Activated T-helper 17 cell treated with anti-CD3 and anti-CD28 coated beads, Interleukin-2, amount 50 U/mL, for 72 hours (primary cell): Measurements from ENCODE around the gene GNPTAB. TPM values are rescaled to one million over a fixed set of nuclear protein-coding genes. Genes with fewer than 3 reads are reported as not detected.
"Not testable (repeated sequence)": the region's sequence is repeated elsewhere in the genome, so short reads cannot be mapped to it uniquely, and the experiment has no call there.

Experiments used
- ATAC-seq: fragments of 150-1000 bp; cut with Tn5 transposase; replicated peaks from 2 replicates; pipeline ENCODE4 v1.10.0; 2021; ENCODE audit warnings: mild to moderate bottlenecking, moderate library complexity
- H3K27ac Mint-ChIP-seq: one replicate; pipeline ENCODE4 v1.8.0; 2022; ENCODE audit warnings: mixed read lengths
- H3K27me3 Mint-ChIP-seq: one replicate; pipeline ENCODE4 v1.8.0; 2022; ENCODE audit warnings: mixed read lengths
- H3K36me3 Mint-ChIP-seq: one replicate; pipeline ENCODE4 v1.8.0; 2022; ENCODE audit warnings: low read depth, mild to moderate bottlenecking, mixed read lengths
- H3K4me1 Mint-ChIP-seq: one replicate; pipeline ENCODE4 v1.8.0; 2022; ENCODE audit warnings: mixed read lengths
- H3K4me3 Mint-ChIP-seq: one replicate; pipeline ENCODE4 v1.8.0; 2022; ENCODE audit warnings: mild to moderate bottlenecking, mixed read lengths
- H3K9me3 Mint-ChIP-seq: one replicate; pipeline ENCODE4 v1.8.0; 2022; ENCODE audit warnings: mixed read lengths
- total RNA-seq, 2 donors: library from RNA; stranded (reverse); gene quantifications; one replicate each; pipeline ENCODE4 v1.2.3, GENCODE V29; 2022

GNPTAB gene
- total RNA-seq, 2 donors from 2014 or later, result 29.8 to 41.1 TPM

GRCh38 chr12:101738920-101739665 is 91.7 kb downstream of the GNPTAB start, which contains the start of gene SYCP3:
SYCP3 (minus strand) TSS chr12:101739462; CDS start chr12:101737935, 1,527 bp downstream.
- H3K36me3 Mint-ChIP-seq, result peaks cover 15% of the 10 kb centered on the region
- no peaks in the 10 kb centered on the region for H3K4me1 Mint-ChIP-seq
- no peaks in the 10 kb centered on the region for H3K9me3 Mint-ChIP-seq
- H3K27ac Mint-ChIP-seq, result no peak within 1 kb of the TSS
- H3K4me3 Mint-ChIP-seq, result no peak within 1 kb of the TSS
- no peak for ATAC-seq
- no peaks in the 10 kb centered on the region for H3K27me3 Mint-ChIP-seq

- Mint-ChIP-seq H3K4me1 (no peaks in the 10 kb centered on the region), H3K27me3 (no peaks in the 10 kb centered on the region), H3K4me3 (no peak overlapping the region), H3K9me3 (no peaks in the 10 kb centered on the region), H3K36me3 (no peaks in the 10 kb centered on the region), H3K27ac (no peak overlapping the region)
- ATAC-seq, result no peak
Measured at GRCh38 chr12:101737476-101737875, 93.3 kb downstream of the GNPTAB start.

GRCh38 chr12:101734482-101734881 is 96.3 kb downstream of the GNPTAB start:
- H3K4me1 Mint-ChIP-seq, H3K9me3 Mint-ChIP-seq, H3K36me3 Mint-ChIP-seq, ATAC-seq, H3K4me3 Mint-ChIP-seq, H3K27ac Mint-ChIP-seq, H3K27me3 Mint-ChIP-seq: not testable (repeated sequence)

- ATAC-seq, result no peak
- Mint-ChIP-seq H3K36me3 (no peaks in the 10 kb centered on the region), H3K4me1 (no peaks in the 10 kb centered on the region), H3K27me3 (no peaks in the 10 kb centered on the region), H3K27ac (no peak overlapping the region), H3K9me3 (no peaks in the 10 kb centered on the region), H3K4me3 (no peak overlapping the region)
Measured at GRCh38 chr12:101733166-101733565, 97.6 kb downstream of the GNPTAB start.

GRCh38 chr12:101732318-101732717 is 98.4 kb downstream of the GNPTAB start:
- Mint-ChIP-seq H3K4me1 (no peaks in the 10 kb centered on the region), H3K4me3 (no peak overlapping the region), H3K27ac (no peak overlapping the region), H3K36me3 (no peaks in the 10 kb centered on the region), H3K27me3 (no peaks in the 10 kb centered on the region), H3K9me3 (no peaks in the 10 kb centered on the region)
- ATAC-seq, result no peak

- no peak for ATAC-seq
- Mint-ChIP-seq H3K27ac (no peak overlapping the region), H3K4me1 (no peaks in the 10 kb centered on the region), H3K4me3 (no peak overlapping the region), H3K27me3 (no peaks in the 10 kb centered on the region), H3K9me3 (no peaks in the 10 kb centered on the region), H3K36me3 (no peaks in the 10 kb centered on the region)
Measured at GRCh38 chr12:101729842-101730241, 100.9 kb downstream of the GNPTAB start.

- no peaks in the 10 kb centered on the region for H3K9me3 Mint-ChIP-seq
- no peak for ATAC-seq
- H3K27me3 Mint-ChIP-seq, result no peaks in the 10 kb centered on the region
- H3K36me3 Mint-ChIP-seq, result no peaks in the 10 kb centered on the region
- H3K4me3 Mint-ChIP-seq, result no peak overlapping the region
- H3K27ac Mint-ChIP-seq, result no peak overlapping the region
- no peaks in the 10 kb centered on the region for H3K4me1 Mint-ChIP-seq
Measured at GRCh38 chr12:101727098-101727497, 103.7 kb downstream of the GNPTAB start.

GRCh38 chr12:101722392-101722791 is 108.4 kb downstream of the GNPTAB start:
- H3K27me3 Mint-ChIP-seq, result peaks cover 5% of the 10 kb centered on the region
- no peak for ATAC-seq
- H3K27ac Mint-ChIP-seq, result no peak overlapping the region
- no peak overlapping the region for H3K4me3 Mint-ChIP-seq
- no peaks in the 10 kb centered on the region for H3K4me1 Mint-ChIP-seq
- no peaks in the 10 kb centered on the region for H3K36me3 Mint-ChIP-seq
- H3K9me3 Mint-ChIP-seq, result no peaks in the 10 kb centered on the region

- Mint-ChIP-seq H3K27ac (no peak overlapping the region), H3K27me3 (peaks cover 5% of the 10 kb centered on the region)
Measured at GRCh38 chr12:101720118-101720517, 110.6 kb downstream of the GNPTAB start.

GRCh38 chr12:101719566-101719965 is 111.2 kb downstream of the GNPTAB start:
- H3K27ac Mint-ChIP-seq, result no peak overlapping the region
- H3K4me1 Mint-ChIP-seq, result no peaks in the 10 kb centered on the region
- no peak overlapping the region for H3K4me3 Mint-ChIP-seq
- H3K9me3 Mint-ChIP-seq, result no peaks in the 10 kb centered on the region
- no peak for ATAC-seq
- peaks cover 5% of the 10 kb centered on the region for H3K27me3 Mint-ChIP-seq
- no peaks in the 10 kb centered on the region for H3K36me3 Mint-ChIP-seq

More at GRCh38 chr12:101720118-101720517, 110.6 kb downstream of the GNPTAB start:
- no peak for ATAC-seq
- Mint-ChIP-seq H3K9me3 (no peaks in the 10 kb centered on the region), H3K36me3 (no peaks in the 10 kb centered on the region), H3K4me3 (no peak overlapping the region), H3K4me1 (no peaks in the 10 kb centered on the region)

- no peaks in the 10 kb centered on the region for H3K9me3 Mint-ChIP-seq
- no peak overlapping the region for H3K4me3 Mint-ChIP-seq
- no peak for ATAC-seq
Measured at GRCh38 chr12:101714877-101715444, 115.8 kb downstream of the GNPTAB start.

GRCh38 chr12:101713930-101714329 is 116.8 kb downstream of the GNPTAB start:
- Mint-ChIP-seq H3K9me3 (no peaks in the 10 kb centered on the region), H3K4me3 (no peak overlapping the region), H3K36me3 (no peaks in the 10 kb centered on the region), H3K4me1 (no peaks in the 10 kb centered on the region), H3K27me3 (peaks cover 8% of the 10 kb centered on the region), H3K27ac (no peak overlapping the region)
- ATAC-seq, result no peak

More at GRCh38 chr12:101714877-101715444, 115.8 kb downstream of the GNPTAB start:
- H3K27me3 Mint-ChIP-seq, result peaks cover 8% of the 10 kb centered on the region
- no peak overlapping the region for H3K27ac Mint-ChIP-seq
- H3K4me1 Mint-ChIP-seq, result no peaks in the 10 kb centered on the region
- no peaks in the 10 kb centered on the region for H3K36me3 Mint-ChIP-seq

GRCh38 chr12:101713059-101713682 is 117.6 kb downstream of the GNPTAB start:
- no peak for ATAC-seq
- no peaks in the 10 kb centered on the region for H3K4me1 Mint-ChIP-seq
- no peak overlapping the region for H3K4me3 Mint-ChIP-seq
- H3K27ac Mint-ChIP-seq, result no peak overlapping the region
- H3K27me3 Mint-ChIP-seq, result peaks cover 8% of the 10 kb centered on the region
- no peaks in the 10 kb centered on the region for H3K36me3 Mint-ChIP-seq
- no peaks in the 10 kb centered on the region for H3K9me3 Mint-ChIP-seq

- H3K9me3 Mint-ChIP-seq, result no peaks in the 10 kb centered on the region
- ATAC-seq, result no peak
- H3K36me3 Mint-ChIP-seq, result no peaks in the 10 kb centered on the region
- no peaks in the 10 kb centered on the region for H3K4me1 Mint-ChIP-seq
- H3K4me3 Mint-ChIP-seq, result no peak overlapping the region
- peaks cover 7% of the 10 kb centered on the region for H3K27me3 Mint-ChIP-seq
- H3K27ac Mint-ChIP-seq, result no peak overlapping the region
Measured at GRCh38 chr12:101710288-101710687, 120.5 kb downstream of the GNPTAB start.
